OCI-LY1 (cell line): ENCODE results near the gene IFNGR2.

Experiments used
- EZH2 ChIP-seq: fragments of 200-600 bp; sonication (generic), shearing (Covaris generic); IDR thresholded peaks from 2 replicates; pipeline ENCODE4 v1.8.0; 2017; ENCODE audit warnings: borderline replicate concordance, mixed run types, mild to moderate bottlenecking, antibody characterized with exemption, low read length, moderate library complexity, mixed read lengths
- TF ChIP-seq, protein P1 (sequence below): fragments of 200-600 bp; sonication (generic), shearing (Covaris generic); IDR thresholded peaks from 2 replicates; pipeline ENCODE4 v1.5.1; 2017; ENCODE audit warnings: mild to moderate bottlenecking, antibody characterized with exemption, low read length, moderate library complexity, mixed read lengths

DNA sequence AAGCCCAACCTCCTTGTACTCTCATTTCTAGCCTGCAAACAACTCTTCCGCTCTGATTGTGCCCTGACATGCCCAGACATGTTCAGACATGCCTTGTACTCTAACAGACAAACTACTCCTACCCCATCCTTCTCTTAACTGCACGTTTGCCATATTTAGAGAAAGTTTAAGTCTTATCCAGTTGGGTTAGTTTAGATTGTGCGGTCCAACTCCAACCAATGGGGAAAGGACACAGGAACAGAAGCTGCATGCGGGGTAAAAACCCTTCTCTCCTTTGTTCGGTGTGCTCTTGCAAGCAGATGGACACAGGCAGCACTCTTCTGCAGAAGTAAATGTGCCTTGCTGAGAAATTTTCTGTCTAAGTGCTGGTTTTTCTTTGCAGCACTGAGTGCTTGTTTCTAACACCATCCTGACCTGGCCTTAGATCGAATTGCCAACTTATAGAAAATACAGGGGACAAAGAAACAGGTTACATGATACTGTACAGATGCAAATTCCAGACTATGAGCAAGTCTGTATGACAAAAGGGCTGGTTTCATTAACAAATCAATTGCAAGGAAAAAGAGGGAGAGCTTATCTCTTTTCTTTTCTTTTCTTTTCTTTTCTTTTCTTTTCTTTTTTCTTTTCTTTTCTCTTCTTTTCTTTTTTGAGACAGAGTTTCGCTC lies 35.8 kb upstream of the IFNGR2 start:
- no peak for TF ChIP-seq EZH2
- TF ChIP-seq, protein P1, sequence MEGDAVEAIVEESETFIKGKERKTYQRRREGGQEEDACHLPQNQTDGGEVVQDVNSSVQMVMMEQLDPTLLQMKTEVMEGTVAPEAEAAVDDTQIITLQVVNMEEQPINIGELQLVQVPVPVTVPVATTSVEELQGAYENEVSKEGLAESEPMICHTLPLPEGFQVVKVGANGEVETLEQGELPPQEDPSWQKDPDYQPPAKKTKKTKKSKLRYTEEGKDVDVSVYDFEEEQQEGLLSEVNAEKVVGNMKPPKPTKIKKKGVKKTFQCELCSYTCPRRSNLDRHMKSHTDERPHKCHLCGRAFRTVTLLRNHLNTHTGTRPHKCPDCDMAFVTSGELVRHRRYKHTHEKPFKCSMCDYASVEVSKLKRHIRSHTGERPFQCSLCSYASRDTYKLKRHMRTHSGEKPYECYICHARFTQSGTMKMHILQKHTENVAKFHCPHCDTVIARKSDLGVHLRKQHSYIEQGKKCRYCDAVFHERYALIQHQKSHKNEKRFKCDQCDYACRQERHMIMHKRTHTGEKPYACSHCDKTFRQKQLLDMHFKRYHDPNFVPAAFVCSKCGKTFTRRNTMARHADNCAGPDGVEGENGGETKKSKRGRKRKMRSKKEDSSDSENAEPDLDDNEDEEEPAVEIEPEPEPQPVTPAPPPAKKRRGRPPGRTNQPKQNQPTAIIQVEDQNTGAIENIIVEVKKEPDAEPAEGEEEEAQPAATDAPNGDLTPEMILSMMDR, result no peak
